ENCODE data around the gene KRTAP10-6.

- TF ChIP-seq CTCF (IDR thresholded peaks at IDR 0.05; ENCODE audit: poor library complexity) (no peak), EZH2 (IDR thresholded peaks at IDR 0.05; ENCODE audit: borderline replicate concordance) (no peak), EZH2phosphoT487 (IDR thresholded peaks at IDR 0.05; ENCODE audit: low read depth, severe bottlenecking, unreplicated experiment) (no peak)
Measured at GRCh38 chr21:44636209-44637017, 44.1 kb upstream of the KRTAP10-6 start.
